C4-2B (cell line): ENCODE data around the gene EREG.

ENCODE experiments used
- ZFX ChIP-seq: fragments of 450-650 bp; IDR thresholded peaks from 2 replicates; pipeline ENCODE4 v1.6.1; 2017
- TF ChIP-seq, protein P1 (sequence below): fragments of 450-650 bp; conservative IDR thresholded peaks from 2 replicates; pipeline ENCODE4 v1.5.1; 2017; ENCODE audit warnings: mild to moderate bottlenecking

DNA sequence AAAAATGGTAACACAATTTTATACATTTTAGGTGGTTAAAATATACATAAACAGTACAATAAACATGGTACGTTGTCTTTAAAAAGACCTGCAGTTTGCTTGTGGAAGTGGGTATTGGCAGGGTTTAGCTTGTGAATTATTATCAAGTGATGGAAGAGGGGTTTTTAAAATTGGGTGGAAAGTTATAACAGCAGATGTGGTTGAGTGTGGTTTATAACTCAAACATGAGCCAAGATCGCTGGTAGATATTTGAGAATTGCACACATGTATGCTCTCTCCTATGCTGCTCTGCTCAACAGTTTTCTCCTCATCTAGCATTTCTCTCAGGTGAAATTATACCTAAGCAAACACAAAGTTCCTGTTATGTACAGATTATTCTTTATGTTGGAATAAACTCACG is 42.6 kb upstream of the EREG start:
- TF ChIP-seq, protein P1, sequence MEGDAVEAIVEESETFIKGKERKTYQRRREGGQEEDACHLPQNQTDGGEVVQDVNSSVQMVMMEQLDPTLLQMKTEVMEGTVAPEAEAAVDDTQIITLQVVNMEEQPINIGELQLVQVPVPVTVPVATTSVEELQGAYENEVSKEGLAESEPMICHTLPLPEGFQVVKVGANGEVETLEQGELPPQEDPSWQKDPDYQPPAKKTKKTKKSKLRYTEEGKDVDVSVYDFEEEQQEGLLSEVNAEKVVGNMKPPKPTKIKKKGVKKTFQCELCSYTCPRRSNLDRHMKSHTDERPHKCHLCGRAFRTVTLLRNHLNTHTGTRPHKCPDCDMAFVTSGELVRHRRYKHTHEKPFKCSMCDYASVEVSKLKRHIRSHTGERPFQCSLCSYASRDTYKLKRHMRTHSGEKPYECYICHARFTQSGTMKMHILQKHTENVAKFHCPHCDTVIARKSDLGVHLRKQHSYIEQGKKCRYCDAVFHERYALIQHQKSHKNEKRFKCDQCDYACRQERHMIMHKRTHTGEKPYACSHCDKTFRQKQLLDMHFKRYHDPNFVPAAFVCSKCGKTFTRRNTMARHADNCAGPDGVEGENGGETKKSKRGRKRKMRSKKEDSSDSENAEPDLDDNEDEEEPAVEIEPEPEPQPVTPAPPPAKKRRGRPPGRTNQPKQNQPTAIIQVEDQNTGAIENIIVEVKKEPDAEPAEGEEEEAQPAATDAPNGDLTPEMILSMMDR, result no peak
- no peak for TF ChIP-seq ZFX
